Measurements from ENCODE around the gene GSPT1. TPM values are rescaled to one million over a fixed set of nuclear protein-coding genes. Genes with fewer than 3 reads are reported as not detected.
A peak's percentile ranks its signal among the peaks of the same experiment; 100 is the strongest.

The GSPT1 gene
- 194 TPM for total RNA-seq (2021; ENCODE audit: unreplicated experiment)
- polyA plus RNA-seq (2012; ENCODE audit: insufficient read length) = 78.8 TPM
- Bru-seq, nascent RNA = percentile 94 among the genes with signal in this experiment
- BruChase-seq, experiment 1, labeled RNA remaining after a 2-hour chase = percentile 96 among the genes with signal in this experiment
- BruChase-seq, experiment 2, labeled RNA remaining after a 6-hour chase = percentile 98 among the genes with signal in this experiment
- long read RNA-seq, full-length matches to known transcripts = 414 of 607 reads
- long read RNA-seq, partial matches to known transcripts = 159 of 607 reads
- long read RNA-seq, other reads (novel, unspliced or antisense) = 34 of 607 reads

GRCh38 chr16:11915644-11916523 is at the start of gene GSPT1:
Gene GSPT1, minus strand, starts transcription at chr16:11915956. Its CDS starts 236 bp downstream, at chr16:11915720.
- in situ Hi-C loops (cut with HindIII; ENCODE audit: low pct_unique_long_range_greater_than_20kb, low sequenced_read_pairs) = no loop called here

More at GRCh38 chr16:11915644-11916523, at the start of gene GSPT1:
- intact Hi-C loops (cut with micrococcal nuclease; ENCODE audit: unreplicated experiment) = no loop called here
- Histone ChIP-seq H3K27ac (ENCODE audit: low read length) (peak within 1 kb of the TSS; percentile 98), H3K9me3 (ENCODE audit: control insufficient read depth, insufficient read depth, low read depth, low read length) (no peaks in the 10 kb centered on the region), H3K27me3 (ENCODE audit: control insufficient read depth, insufficient read depth, low read length) (no peaks in the 10 kb centered on the region), H3K4me1 (ENCODE audit: control insufficient read depth, insufficient read depth, low read length) (peaks cover 25% of the 10 kb centered on the region), H3K36me3 (ENCODE audit: control insufficient read depth, insufficient read depth, low read length) (0 out of 2 replicates have a peak, but pooled peaks cover 4% of the 10 kb centered on the region), H3K4me3 (ENCODE audit: low read depth in 2 of 2, low read length in 2 of 2) (peak within 1 kb of the TSS; percentile 77 to 92)
- ChIA-PET POLR2A (no interaction called here), CTCF (interaction anchor here (0.5 to 1.7 kb wide), 2 partner anchors 152 to 170 kb away, joined by 3 to 5 read pairs; no protein-coding TSS in a partner anchor)
- DNase-seq (ENCODE audit: low read depth, low spot score) = peak; percentile 87
- BruUV-seq (replicated peaks) = no TSS peak
- peak; percentile 71 for TF ChIP-seq POLR2AphosphoS5 (IDR thresholded peaks at IDR 0.05; ENCODE audit: low read depth, low read length)
- peak; percentile 54 for TF ChIP-seq SIN3A (IDR thresholded peaks at IDR 0.05; ENCODE audit: borderline replicate concordance, insufficient read depth, low read depth, low read length)
- TF ChIP-seq, protein P1, sequence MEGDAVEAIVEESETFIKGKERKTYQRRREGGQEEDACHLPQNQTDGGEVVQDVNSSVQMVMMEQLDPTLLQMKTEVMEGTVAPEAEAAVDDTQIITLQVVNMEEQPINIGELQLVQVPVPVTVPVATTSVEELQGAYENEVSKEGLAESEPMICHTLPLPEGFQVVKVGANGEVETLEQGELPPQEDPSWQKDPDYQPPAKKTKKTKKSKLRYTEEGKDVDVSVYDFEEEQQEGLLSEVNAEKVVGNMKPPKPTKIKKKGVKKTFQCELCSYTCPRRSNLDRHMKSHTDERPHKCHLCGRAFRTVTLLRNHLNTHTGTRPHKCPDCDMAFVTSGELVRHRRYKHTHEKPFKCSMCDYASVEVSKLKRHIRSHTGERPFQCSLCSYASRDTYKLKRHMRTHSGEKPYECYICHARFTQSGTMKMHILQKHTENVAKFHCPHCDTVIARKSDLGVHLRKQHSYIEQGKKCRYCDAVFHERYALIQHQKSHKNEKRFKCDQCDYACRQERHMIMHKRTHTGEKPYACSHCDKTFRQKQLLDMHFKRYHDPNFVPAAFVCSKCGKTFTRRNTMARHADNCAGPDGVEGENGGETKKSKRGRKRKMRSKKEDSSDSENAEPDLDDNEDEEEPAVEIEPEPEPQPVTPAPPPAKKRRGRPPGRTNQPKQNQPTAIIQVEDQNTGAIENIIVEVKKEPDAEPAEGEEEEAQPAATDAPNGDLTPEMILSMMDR (IDR thresholded peaks at IDR 0.05) = no peak
- peak; percentile 66 for TF ChIP-seq TCF7L2 (IDR thresholded peaks at IDR 0.05; ENCODE audit: low read depth, low read length)
- TF ChIP-seq REST (IDR thresholded peaks at IDR 0.05; ENCODE audit: insufficient read depth in 1 of 2, low read depth in 2 of 2, low read length in 1 of 2) = no peak
- ATAC-seq = peak; percentile 94

Data from Panc1 (cell line).